Measurements from ENCODE around the gene GTPBP4.
"Not testable (repeated sequence)": the region's sequence is repeated elsewhere in the genome, so short reads cannot be mapped to it uniquely, and the experiment has no call there.

GTPBP4 gene

GRCh38 chr10:1061930-1062774 lies 73.9 kb downstream of the GTPBP4 start:
- TF ChIP-seq CTCF (IDR thresholded peaks at IDR 0.05; ENCODE audit: low read depth, low read length, missing control alignments) = no peak
- in situ Hi-C loops (cut with HindIII; ENCODE audit: low sequenced_read_pairs) = no loop called here
- H3K4me3 ChIP-seq (ENCODE audit: low read depth, low read length) = no peak overlapping the region
- DNase-seq (ENCODE audit: low read depth) = no peak

DNA sequence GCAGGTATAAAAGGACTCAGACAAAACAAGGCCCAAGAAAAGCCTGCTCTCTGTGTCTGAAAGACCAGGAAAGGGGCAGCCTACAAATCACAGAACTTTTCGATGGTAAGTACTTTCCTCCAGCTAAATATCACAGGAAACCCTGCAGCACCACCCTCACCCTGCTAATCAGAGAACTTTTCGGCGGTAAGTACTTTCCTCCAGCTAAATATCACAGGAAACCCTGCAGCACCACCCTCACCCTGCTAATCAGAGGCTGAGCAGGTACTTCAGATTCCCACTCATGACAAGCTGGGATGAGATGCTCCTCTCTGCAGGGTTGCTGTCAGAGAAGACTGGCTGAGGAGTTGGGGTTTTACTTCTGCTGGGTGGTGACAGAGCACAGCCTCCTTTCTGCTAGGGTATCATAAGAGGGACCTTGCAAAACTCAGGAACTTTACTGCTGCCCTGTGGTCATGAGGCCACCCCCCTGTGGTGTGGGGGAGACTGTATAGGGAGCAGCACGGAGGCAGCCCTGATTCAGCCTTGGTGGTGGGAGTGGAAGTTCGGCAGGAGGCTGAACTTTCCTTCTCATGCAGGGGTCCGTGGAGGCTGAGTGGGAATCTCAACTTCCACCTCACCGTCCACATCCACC lies 75.1 kb downstream of the GTPBP4 start:
- no peak overlapping the region for H3K4me3 ChIP-seq (ENCODE audit: low read depth, low read length)
- in situ Hi-C loops (cut with HindIII; ENCODE audit: low sequenced_read_pairs) = no loop called here
- DNase-seq (ENCODE audit: low read depth) = no peak
- TF ChIP-seq CTCF (IDR thresholded peaks at IDR 0.05; ENCODE audit: low read depth, low read length, missing control alignments) = no peak

DNA sequence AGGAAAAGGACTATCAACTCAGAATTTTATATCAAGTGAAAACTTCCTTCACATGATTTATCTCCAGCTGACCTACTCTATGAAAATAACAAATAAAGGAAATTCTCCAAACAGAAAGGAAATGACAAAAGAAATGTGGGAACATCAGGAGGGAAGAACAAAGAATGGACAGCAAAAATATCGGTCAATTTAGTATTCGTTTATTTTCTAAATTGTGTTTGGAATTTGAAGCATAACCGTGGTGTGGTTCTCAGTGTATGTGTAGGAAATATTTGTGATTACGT lies 76.7 kb downstream of the GTPBP4 start:
- no peak for DNase-seq (ENCODE audit: low read depth)
- in situ Hi-C loops (cut with HindIII; ENCODE audit: low sequenced_read_pairs) = no loop called here
- H3K4me3 ChIP-seq (ENCODE audit: low read depth, low read length) = no peak overlapping the region
- no peak for TF ChIP-seq CTCF (IDR thresholded peaks at IDR 0.05; ENCODE audit: low read depth, low read length, missing control alignments)

DNA sequence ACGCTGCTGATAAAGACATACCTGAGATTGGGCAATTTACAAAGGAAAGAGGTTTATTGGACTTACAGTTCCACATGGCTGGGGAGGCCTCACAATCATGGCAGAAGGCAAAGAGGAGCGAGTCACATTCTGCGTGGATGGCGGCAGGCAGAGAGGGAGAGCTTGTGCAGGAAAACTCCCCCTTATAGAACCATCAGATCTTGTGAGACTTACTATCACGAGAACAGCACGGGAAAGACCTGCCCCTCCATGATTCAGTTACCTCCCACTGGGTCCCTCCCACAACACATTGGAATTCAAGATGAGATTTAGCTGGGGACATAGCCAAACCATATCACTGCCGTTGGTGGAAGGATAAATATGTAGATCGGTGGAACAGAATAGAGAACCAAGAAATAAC lies 78.5 kb downstream of the GTPBP4 start:
- in situ Hi-C loops (cut with HindIII; ENCODE audit: low sequenced_read_pairs); DNase-seq (ENCODE audit: low read depth); H3K4me3 ChIP-seq (ENCODE audit: low read depth, low read length): not testable (repeated sequence)

- DNase-seq (ENCODE audit: low read depth) = no peak
- no peak for TF ChIP-seq CTCF (IDR thresholded peaks at IDR 0.05; ENCODE audit: low read depth, low read length, missing control alignments)
- H3K4me3 ChIP-seq (ENCODE audit: low read depth, low read length) = no peak overlapping the region
- in situ Hi-C loops (cut with HindIII; ENCODE audit: low sequenced_read_pairs) = no loop called here
Observed at GRCh38 chr10:1068380-1069361, 80.4 kb downstream of the GTPBP4 start.

All from astrocyte of the cerebellum (primary cell).